Thyroid gland (tissue), 4 donors: Measurements from ENCODE around the gene LPP. TPM values are rescaled to one million over a fixed set of nuclear protein-coding genes. Genes with fewer than 3 reads are reported as not detected.

ENCODE experiments used
- DNase-seq, 2 donors: peaks; one replicate each; pipeline ENCODE4 v3.0.0-alpha.2; 2019
- H3K27ac ChIP-seq, 3 donors: fragments of 200-600 bp; sonication (generic); 1 replicate in 2 of 3; 2 replicates in 1 of 3; pipeline ENCODE4 v1.5.1; 2016 to 2019; ENCODE audit warnings: mild to moderate bottlenecking in 1 of 3, moderate library complexity in 1 of 3
- H3K27me3 ChIP-seq: fragments of 200-600 bp; sonication (generic); one replicate; pipeline ENCODE4 v1.5.1; 2019
- H3K36me3 ChIP-seq, 2 donors: fragments of 200-600 bp; sonication (generic); one replicate each; pipeline ENCODE4 v1.5.1; 2016 to 2019
- H3K4me1 ChIP-seq, 2 donors: fragments of 200-600 bp; sonication (generic); one replicate each; pipeline ENCODE4 v1.5.1; 2017 to 2019
- H3K4me3 ChIP-seq, 3 donors: fragments of 200-600 bp; sonication (generic); replicated peaks in 1 of 3; 1 replicate in 2 of 3; 2 replicates in 1 of 3; pipeline ENCODE4 v1.5.1; 2016; ENCODE audit warnings: mild to moderate bottlenecking in 1 of 3
- H3K9me3 ChIP-seq: fragments of 200-600 bp; sonication (generic); one replicate; pipeline ENCODE4 v1.5.1; 2017
- CTCF ChIP-seq, 6 experiments: fragments of 200-600 bp in 3 of 6; fragments of 450-650 bp in 3 of 6; sonication (generic) in 3 of 6; IDR thresholded peaks; one replicate each; pipeline ENCODE4 v1.5.1; 2016 to 2019; ENCODE audit warnings: antibody characterized with exemption in 6 of 6, mild to moderate bottlenecking in 2 of 6, inconsistent platforms in 1 of 6, moderate library complexity in 1 of 6
- POLR2A ChIP-seq, 2 donors: fragments of 450-650 bp; IDR thresholded peaks; one replicate each; pipeline ENCODE4 v1.6.1; 2017; ENCODE audit warnings: antibody characterized with exemption in 2 of 2, mild to moderate bottlenecking in 2 of 2, moderate library complexity in 1 of 2
- WGBS, 2 donors: methylation state at CpG; one replicate each; pipeline ENCODE4 v1.1.5; 2017; 5-methylcytosine and 5-hydroxymethylcytosine counted together
- intact Hi-C: fragments of 100-400 bp; cut with DNase I; formaldehyde crosslinking; loops from one replicate; pipeline ENCODE4 v1.15.1; 2023
- total RNA-seq, 4 donors: library from RNA; depleted of rRNA; stranded (reverse); fragments of >200 nt; gene quantifications; one replicate each; pipeline ENCODE4 v1.2.3, GENCODE V29; 2016

LPP gene, protein sequence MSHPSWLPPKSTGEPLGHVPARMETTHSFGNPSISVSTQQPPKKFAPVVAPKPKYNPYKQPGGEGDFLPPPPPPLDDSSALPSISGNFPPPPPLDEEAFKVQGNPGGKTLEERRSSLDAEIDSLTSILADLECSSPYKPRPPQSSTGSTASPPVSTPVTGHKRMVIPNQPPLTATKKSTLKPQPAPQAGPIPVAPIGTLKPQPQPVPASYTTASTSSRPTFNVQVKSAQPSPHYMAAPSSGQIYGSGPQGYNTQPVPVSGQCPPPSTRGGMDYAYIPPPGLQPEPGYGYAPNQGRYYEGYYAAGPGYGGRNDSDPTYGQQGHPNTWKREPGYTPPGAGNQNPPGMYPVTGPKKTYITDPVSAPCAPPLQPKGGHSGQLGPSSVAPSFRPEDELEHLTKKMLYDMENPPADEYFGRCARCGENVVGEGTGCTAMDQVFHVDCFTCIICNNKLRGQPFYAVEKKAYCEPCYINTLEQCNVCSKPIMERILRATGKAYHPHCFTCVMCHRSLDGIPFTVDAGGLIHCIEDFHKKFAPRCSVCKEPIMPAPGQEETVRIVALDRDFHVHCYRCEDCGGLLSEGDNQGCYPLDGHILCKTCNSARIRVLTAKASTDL
- total RNA-seq, result 100 to 1,000 TPM in 1 of 4 donors, 10 to 100 TPM in 3; 79.0 to 141 (median 82.8) TPM

GRCh38 chr3:188154014-188154808 lies at the start of gene LPP:
Gene LPP (plus strand): TSS chr3:188154157. CDS start chr3:188406121, 251,964 bp downstream.
- Histone ChIP-seq H3K4me3 (peak within 1 kb of the TSS; percentile 27 to 94 (median 88)), H3K36me3 (no peaks in the 10 kb centered on the region), H3K27me3 (no peaks in the 10 kb centered on the region), H3K4me1 (peaks cover 4 to 22% of the 10 kb centered on the region in 2 donors), H3K9me3 (no peaks in the 10 kb centered on the region), H3K27ac (peak within 1 kb of the TSS; percentile 87 to 91 (median 88))
- peak; percentile 79 to 81 for DNase-seq
- TF ChIP-seq POLR2A (IDR thresholded peaks at IDR 0.05), result peak in 1 of 2 donors; percentile 60
- TF ChIP-seq CTCF (IDR thresholded peaks at IDR 0.05), result no peak
- 4 to 7% methylated on average over 11 to 28 of the region's 66 CpGs for WGBS, 2 donors
- intact Hi-C loops, result loop anchor here (10.0 kb wide), 1 partner anchor 399 kb away; no protein-coding TSS in a partner anchor

DNA sequence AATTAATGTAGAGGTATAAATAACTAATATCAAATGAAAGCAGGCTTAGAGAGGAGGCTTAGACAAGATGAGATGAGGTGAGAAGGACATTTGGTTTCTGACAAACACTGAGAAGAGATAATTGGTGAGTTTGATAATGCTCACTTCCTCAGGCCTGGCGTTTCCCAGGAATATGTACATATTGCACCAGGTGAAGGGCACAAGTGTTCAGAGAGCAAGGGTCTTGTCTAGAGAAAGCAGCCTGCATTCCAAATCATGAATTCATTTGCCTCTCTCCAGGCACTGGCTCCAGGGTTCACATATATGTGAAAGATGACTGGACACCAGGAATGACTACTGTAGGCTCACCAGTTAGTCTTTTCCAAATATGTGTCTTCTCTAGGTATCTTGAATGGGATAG lies 48.0 kb upstream of the LPP start:
- TF ChIP-seq CTCF (IDR thresholded peaks at IDR 0.05) (no peak), POLR2A (IDR thresholded peaks at IDR 0.05) (no peak)
- no peak for DNase-seq
- no peak overlapping the region for H3K4me3 ChIP-seq
- intact Hi-C loops, result no loop called here
- H3K27me3 ChIP-seq, result no peaks in the 10 kb centered on the region
- no peaks in the 10 kb centered on the region for H3K9me3 ChIP-seq
- no peak overlapping the region for H3K27ac ChIP-seq
- H3K4me1 ChIP-seq, result no peaks in the 10 kb centered on the region
- 92 to 93% methylated on average over 1 of the region's 1 CpG for WGBS, 2 donors
- no peaks in the 10 kb centered on the region for H3K36me3 ChIP-seq

GRCh38 chr3:188106454-188106853 lies 47.5 kb upstream of the LPP start:
- TF ChIP-seq CTCF (IDR thresholded peaks at IDR 0.05) (no peak), POLR2A (IDR thresholded peaks at IDR 0.05) (no peak)
- DNase-seq, result no peak
- intact Hi-C loops, result no loop called here
- Histone ChIP-seq H3K4me3 (no peak overlapping the region), H3K36me3 (no peaks in the 10 kb centered on the region), H3K9me3 (no peaks in the 10 kb centered on the region), H3K4me1 (peaks cover 0 to 3% of the 10 kb centered on the region in 2 donors), H3K27ac (no peak overlapping the region), H3K27me3 (no peaks in the 10 kb centered on the region)
- WGBS, 2 donors, result 95% methylated on average over 5 of the region's 5 CpGs

DNA sequence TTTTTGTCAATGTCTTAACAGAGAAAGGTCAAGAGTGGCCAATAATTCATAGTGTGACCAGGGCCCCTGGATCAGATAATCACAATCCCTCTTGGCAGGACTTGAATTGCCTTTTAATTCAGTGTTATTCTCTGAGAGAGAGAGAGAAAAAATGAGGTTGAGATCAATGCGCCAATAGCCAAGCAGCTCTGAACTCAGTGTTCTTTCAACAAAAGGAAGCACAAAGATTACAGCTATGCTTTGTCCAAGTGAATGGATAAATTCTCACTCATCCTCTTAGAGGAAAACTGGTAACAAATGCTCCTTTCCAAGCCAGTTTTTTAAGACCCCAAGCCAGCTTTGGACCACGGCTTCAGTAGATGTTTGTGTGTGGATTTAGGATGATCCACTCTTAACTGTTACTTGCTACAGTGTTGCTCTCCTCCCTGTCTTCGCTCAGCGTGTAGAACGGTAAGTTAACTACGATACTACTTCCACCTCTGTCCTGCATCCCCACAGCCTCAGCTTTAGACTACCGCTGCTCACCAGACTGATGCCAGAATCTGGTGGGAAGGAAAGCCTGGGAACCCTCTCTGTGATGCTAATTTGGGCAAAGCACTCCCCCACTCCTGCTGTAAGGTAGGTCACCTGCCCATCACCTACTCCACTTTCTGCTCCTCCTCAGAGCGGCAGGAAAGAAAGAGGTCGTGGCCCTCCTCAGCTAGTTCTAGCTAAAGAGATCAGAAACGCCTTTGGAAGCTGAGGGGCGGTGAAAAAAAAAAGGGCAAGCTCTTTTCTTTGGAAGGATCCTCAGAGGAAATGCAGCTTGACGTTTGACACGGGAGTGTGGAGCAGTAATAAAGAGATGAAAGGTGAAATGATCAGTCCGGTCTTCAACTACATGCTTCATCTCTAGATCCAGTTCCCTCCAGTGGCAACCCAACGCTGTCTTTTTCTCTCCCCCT lies 46.8 kb upstream of the LPP start:
- intact Hi-C loops, result no loop called here
- TF ChIP-seq CTCF (IDR thresholded peaks at IDR 0.05), result no peak
- TF ChIP-seq POLR2A (IDR thresholded peaks at IDR 0.05), result no peak
- H3K36me3 ChIP-seq, result no peaks in the 10 kb centered on the region
- WGBS, 2 donors, result 70 to 73% methylated on average over 15 of the region's 15 CpGs
- no peaks in the 10 kb centered on the region for H3K9me3 ChIP-seq
- DNase-seq, result no peak
- no peak overlapping the region for H3K27ac ChIP-seq
- H3K27me3 ChIP-seq, result no peaks in the 10 kb centered on the region
- no peak overlapping the region for H3K4me3 ChIP-seq
- H3K4me1 ChIP-seq, result peaks cover 0 to 8% of the 10 kb centered on the region in 2 donors
